ENCODE data around the gene KMT2D. TPM values are rescaled to one million over a fixed set of nuclear protein-coding genes. Genes with fewer than 3 reads are reported as not detected.

The KMT2D gene
- total and polyA plus RNA-seq, 8 donors, result 52.7 to 110 (median 70.3) TPM

DNA sequence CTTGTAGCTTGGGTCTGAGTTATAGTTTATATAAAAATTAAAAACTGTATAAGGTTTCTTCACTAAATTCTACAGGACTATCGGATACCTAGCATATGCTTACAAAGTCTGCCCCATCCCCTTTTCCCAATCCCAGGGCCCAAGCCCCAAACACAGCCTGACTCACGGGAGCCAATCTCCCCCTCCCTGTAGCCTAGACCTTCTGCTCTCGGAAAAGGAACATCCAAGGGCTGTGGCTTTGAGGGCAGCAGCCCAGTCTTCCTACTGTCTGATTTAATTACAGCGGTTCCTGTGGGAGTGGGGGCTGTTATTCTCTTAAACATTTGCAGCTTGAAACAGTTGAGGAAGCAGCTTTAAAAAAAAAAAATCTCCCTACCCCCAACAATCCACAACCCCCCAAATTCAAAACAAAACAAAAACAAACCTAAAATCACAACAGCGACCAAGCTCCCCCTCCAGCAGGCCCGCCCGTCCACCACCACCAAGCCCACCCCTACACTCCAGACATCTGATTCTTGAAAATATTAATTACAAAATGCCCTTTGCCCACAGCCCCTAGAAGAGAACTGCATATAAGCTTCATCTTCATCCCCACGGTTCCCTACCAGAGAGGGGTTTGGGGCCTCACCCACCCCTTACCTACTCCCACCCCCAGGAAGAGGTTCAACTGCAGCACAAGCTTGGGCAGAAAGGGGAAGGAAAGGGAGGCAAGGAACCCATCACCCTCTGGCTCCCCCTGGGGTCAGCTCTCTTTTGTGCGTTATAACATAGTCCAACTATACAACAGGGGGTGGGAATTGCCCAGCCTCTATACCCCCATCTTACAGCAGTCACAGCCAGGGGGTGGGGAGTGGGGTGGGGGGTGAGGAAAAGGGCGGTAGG is 40.9 kb downstream of the KMT2D start:
- Histone ChIP-seq H3K27ac (peak overlapping the region; percentile 87 to 98), H3K4me3 (peak overlapping the region; percentile 68 to 83), H3K4me1 (peaks cover 8 to 33% of the 10 kb centered on the region in 2 donors), H3K27me3 (no peaks in the 10 kb centered on the region), H3K9me3 (no peaks in the 10 kb centered on the region), H3K36me3 (peaks cover 5 to 43% of the 10 kb centered on the region in 2 donors)
- DNase-seq (no peak), ATAC-seq (peak; percentile 2)
- intact Hi-C loops (cut with DNase I), result no loop called here
- TF ChIP-seq, protein P1, sequence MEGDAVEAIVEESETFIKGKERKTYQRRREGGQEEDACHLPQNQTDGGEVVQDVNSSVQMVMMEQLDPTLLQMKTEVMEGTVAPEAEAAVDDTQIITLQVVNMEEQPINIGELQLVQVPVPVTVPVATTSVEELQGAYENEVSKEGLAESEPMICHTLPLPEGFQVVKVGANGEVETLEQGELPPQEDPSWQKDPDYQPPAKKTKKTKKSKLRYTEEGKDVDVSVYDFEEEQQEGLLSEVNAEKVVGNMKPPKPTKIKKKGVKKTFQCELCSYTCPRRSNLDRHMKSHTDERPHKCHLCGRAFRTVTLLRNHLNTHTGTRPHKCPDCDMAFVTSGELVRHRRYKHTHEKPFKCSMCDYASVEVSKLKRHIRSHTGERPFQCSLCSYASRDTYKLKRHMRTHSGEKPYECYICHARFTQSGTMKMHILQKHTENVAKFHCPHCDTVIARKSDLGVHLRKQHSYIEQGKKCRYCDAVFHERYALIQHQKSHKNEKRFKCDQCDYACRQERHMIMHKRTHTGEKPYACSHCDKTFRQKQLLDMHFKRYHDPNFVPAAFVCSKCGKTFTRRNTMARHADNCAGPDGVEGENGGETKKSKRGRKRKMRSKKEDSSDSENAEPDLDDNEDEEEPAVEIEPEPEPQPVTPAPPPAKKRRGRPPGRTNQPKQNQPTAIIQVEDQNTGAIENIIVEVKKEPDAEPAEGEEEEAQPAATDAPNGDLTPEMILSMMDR (IDR thresholded peaks at IDR 0.05), result no peak

DNA sequence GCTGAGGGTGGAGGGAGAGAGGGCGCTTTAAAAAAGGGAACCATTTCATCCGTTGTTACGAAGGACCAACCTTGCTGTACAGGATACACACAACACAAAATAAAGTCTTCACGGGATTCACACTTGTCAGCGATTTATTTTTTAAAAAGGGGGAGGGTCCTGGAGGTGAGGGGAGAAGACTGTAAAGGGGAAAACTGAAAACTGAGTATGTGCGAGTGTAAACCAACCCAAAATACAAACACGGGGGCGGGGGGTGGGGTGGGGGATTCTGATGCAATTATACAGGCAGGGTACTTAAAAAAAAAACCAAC is 41.5 kb downstream of the KMT2D start:
- Histone ChIP-seq H3K27ac (peak overlapping the region; percentile 87 to 98), H3K36me3 (peaks cover 1 to 37% of the 10 kb centered on the region in 2 donors), H3K4me1 (peaks cover 8 to 33% of the 10 kb centered on the region in 2 donors), H3K9me3 (no peaks in the 10 kb centered on the region), H3K4me3 (peak overlapping the region; percentile 68 to 83), H3K27me3 (no peaks in the 10 kb centered on the region)
- no peak for DNase-seq
- TF ChIP-seq, protein P1 (IDR thresholded peaks at IDR 0.05), result no peak
- peak; percentile 6 for ATAC-seq
- intact Hi-C loops (cut with DNase I), result no loop called here

DNA sequence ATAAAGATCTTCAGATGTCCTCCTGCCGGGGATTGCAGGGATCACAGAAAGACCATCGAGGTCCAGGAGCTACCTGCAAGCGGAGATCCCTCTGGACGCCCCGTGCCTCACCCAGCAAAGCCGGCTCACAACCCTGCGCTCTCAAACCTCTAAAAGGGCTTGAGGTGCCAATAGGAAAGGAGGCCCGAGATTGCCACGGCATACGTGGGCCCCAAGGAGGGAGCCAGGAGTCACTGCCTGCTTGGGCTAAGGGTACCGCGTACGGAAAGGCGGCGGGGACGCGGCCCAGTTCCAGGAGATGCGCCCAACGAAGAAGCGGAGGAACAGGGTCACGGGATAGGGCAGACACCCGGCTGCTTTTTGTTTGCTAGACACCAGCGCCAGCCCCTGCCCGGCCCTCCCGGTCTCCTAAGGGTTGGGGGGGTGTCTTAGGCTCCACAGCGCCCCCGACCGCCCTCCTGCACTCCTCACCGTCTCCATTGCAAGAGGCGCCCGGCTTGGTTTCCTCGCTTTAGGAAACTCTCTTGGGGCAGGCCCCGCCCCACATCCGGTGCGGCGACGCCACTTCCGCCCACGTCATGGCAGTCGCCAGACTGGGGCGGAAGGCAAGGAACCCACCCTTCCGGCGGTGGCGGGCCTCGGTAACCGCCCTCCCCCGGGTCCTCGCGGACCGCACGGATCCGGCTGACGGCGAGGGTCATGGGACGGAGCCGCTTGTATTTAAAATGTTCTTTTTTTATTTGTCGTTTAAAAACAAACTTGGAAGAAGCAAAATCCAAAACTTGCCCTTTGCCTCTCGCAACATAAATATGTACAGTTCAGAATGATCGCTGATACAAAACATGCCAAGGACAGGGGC is 42.1 kb downstream of the KMT2D start, which contains the start of gene PRKAG1:
Gene PRKAG1 (minus strand): TSS at position 516 of the 859 bp plus-strand sequence. CDS start 36 bp downstream, at position 480.
- TF ChIP-seq, protein P1 (IDR thresholded peaks at IDR 0.05), result peak; percentile 23 to 47
- no peaks in the 10 kb centered on the region for H3K9me3 ChIP-seq
- intact Hi-C loops (cut with DNase I), result no loop called here
- peaks cover 0 to 31% of the 10 kb centered on the region in 2 donors for H3K36me3 ChIP-seq
- H3K27ac ChIP-seq, result peak within 1 kb of the TSS; percentile 87 to 98
- H3K27me3 ChIP-seq, result no peaks in the 10 kb centered on the region
- H3K4me1 ChIP-seq, result peaks cover 8 to 33% of the 10 kb centered on the region in 2 donors
- ATAC-seq, result peak; percentile 94
- peak; percentile 96 to 99 (median 98) for DNase-seq
- peak within 1 kb of the TSS; percentile 68 to 83 for H3K4me3 ChIP-seq

DNA sequence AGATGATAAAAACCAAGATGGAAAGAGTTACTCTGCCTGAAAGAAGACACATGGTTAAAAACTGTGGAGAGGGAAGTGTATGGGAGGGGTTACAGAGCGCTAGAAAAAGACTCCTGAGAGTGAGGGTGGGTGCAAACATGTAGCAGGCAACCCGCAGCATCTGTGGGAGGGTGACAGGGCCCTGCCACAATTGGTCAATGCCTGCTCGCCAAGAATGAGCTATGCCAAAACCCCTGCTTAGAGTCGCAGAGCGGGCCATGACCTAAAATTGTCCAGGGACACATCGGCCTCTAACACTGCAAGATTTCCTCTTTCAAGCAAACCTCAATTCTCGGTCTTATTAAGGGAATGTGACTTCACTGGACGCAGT is 42.7 kb downstream of the KMT2D start:
- intact Hi-C loops (cut with DNase I), result no loop called here
- Histone ChIP-seq H3K9me3 (no peaks in the 10 kb centered on the region), H3K27me3 (no peaks in the 10 kb centered on the region), H3K4me1 (peaks cover 8 to 33% of the 10 kb centered on the region in 2 donors), H3K36me3 (peaks cover 0 to 27% of the 10 kb centered on the region in 2 donors), H3K4me3 (peak overlapping the region; percentile 68 to 83), H3K27ac (peak overlapping the region; percentile 87 to 98)
- ATAC-seq (peak; percentile 12), DNase-seq (no peak)
- TF ChIP-seq, protein P1 (IDR thresholded peaks at IDR 0.05), result no peak

DNA sequence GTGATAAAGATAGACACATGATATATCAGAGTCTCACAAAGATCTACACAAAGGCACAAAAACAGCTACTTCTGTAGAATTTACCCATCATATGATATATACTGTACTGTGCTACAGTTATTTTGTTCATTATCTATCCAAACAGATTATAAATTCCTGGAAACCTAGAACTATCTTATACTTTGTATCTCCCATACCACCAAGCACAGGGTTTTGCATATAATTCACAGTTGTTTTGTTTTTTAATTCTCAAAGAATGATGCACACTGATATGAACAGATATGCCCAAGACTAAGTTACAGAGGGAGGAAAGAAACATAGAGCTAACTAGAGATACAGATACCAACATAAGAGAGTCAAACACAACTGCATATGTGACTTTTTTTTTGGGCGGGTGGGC is 45.4 kb downstream of the KMT2D start:
- Histone ChIP-seq H3K4me3 (no peak overlapping the region), H3K36me3 (peaks cover 0 to 30% of the 10 kb centered on the region in 2 donors), H3K27ac (no peak overlapping the region), H3K27me3 (no peaks in the 10 kb centered on the region), H3K9me3 (no peaks in the 10 kb centered on the region), H3K4me1 (peaks cover 8 to 32% of the 10 kb centered on the region in 2 donors)
- ATAC-seq, result no peak
- DNase-seq, result no peak
- intact Hi-C loops (cut with DNase I), result no loop called here
- TF ChIP-seq, protein P1 (IDR thresholded peaks at IDR 0.05), result no peak
